Measurements from ENCODE around the gene ABCB11. TPM values are rescaled to one million over a fixed set of nuclear protein-coding genes. Genes with fewer than 3 reads are reported as not detected.

Gene ABCB11
- total RNA-seq, 1 donor from 2014 or later = not detected

DNA sequence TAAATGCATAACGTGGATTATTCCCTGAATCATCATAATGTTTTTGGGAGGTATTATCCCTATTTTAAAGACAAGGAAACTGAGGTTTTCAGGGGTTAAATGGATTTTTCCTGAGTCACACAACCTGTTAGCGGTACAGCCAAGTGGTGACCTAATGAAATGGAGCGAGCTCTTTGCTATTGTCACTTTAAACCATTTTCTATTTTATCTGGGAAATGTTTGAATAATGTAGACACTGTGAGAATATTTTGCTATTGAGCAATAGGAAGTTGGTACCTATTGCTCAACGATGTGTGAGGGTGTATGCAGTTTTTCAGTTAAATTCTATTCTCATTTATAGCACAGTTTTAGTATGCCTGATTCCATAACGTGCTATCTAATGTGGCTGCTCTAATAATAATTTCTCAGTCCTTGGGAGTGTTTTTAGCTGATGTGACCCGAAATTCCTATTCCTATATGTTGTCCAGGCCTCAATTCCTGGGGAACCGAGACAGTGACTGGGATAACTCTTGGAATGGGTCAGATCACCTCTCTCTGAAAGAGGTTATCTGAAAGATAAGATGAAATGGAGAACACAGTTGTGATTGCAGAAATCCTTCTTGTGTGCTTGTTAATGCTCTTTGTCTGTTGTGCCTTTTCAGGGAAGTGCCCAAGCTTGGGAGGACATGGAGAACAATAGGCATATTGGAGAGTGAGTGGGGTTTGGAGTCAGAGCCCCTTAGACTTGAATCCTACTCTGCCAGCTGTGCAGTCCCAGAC is 38.4 kb downstream of the ABCB11 start:
- no peaks in the 10 kb centered on the region for H3K9me3 Mint-ChIP-seq (ENCODE audit: unreplicated experiment)
- H3K27ac Mint-ChIP-seq (ENCODE audit: unreplicated experiment) = no peak overlapping the region
- TF ChIP-seq, protein P1, sequence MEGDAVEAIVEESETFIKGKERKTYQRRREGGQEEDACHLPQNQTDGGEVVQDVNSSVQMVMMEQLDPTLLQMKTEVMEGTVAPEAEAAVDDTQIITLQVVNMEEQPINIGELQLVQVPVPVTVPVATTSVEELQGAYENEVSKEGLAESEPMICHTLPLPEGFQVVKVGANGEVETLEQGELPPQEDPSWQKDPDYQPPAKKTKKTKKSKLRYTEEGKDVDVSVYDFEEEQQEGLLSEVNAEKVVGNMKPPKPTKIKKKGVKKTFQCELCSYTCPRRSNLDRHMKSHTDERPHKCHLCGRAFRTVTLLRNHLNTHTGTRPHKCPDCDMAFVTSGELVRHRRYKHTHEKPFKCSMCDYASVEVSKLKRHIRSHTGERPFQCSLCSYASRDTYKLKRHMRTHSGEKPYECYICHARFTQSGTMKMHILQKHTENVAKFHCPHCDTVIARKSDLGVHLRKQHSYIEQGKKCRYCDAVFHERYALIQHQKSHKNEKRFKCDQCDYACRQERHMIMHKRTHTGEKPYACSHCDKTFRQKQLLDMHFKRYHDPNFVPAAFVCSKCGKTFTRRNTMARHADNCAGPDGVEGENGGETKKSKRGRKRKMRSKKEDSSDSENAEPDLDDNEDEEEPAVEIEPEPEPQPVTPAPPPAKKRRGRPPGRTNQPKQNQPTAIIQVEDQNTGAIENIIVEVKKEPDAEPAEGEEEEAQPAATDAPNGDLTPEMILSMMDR (IDR thresholded peaks at IDR 0.05; ENCODE audit: partially characterized antibody, unreplicated experiment) = no peak
- no peak for DNase-seq
- H3K27me3 Mint-ChIP-seq (ENCODE audit: unreplicated experiment) = peaks cover 3% of the 10 kb centered on the region
- no peaks in the 10 kb centered on the region for H3K36me3 Mint-ChIP-seq (ENCODE audit: unreplicated experiment)
- no peak overlapping the region for H3K4me3 Mint-ChIP-seq (ENCODE audit: unreplicated experiment)
- H3K4me1 Mint-ChIP-seq (ENCODE audit: low read depth, unreplicated experiment) = no peaks in the 10 kb centered on the region

DNA sequence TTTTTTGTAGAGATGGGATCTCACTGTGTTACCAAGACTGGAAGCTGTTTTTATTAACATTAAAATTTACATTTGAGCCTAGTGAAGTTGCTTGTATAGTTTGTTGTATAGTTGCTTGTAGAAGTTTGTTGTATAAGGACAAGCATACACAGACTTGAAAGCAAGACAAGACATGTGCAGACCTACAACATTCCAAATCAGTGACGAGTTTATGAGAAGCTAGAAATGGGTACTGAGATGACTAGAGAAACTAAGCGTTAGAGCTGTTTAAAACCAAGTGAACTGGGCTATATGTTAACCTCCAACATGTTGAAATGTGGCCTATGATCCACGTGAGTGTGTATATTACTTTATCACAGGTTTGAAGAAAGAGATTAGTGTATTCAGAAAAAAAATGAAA is 39.1 kb downstream of the ABCB11 start:
- TF ChIP-seq, protein P1 (IDR thresholded peaks at IDR 0.05; ENCODE audit: partially characterized antibody, unreplicated experiment) = no peak
- H3K4me3 Mint-ChIP-seq (ENCODE audit: unreplicated experiment) = no peak overlapping the region
- no peaks in the 10 kb centered on the region for H3K36me3 Mint-ChIP-seq (ENCODE audit: unreplicated experiment)
- H3K27me3 Mint-ChIP-seq (ENCODE audit: unreplicated experiment) = peaks cover 3% of the 10 kb centered on the region
- H3K27ac Mint-ChIP-seq (ENCODE audit: unreplicated experiment) = no peak overlapping the region
- no peak for DNase-seq
- no peaks in the 10 kb centered on the region for H3K9me3 Mint-ChIP-seq (ENCODE audit: unreplicated experiment)
- H3K4me1 Mint-ChIP-seq (ENCODE audit: low read depth, unreplicated experiment) = no peaks in the 10 kb centered on the region

DNA sequence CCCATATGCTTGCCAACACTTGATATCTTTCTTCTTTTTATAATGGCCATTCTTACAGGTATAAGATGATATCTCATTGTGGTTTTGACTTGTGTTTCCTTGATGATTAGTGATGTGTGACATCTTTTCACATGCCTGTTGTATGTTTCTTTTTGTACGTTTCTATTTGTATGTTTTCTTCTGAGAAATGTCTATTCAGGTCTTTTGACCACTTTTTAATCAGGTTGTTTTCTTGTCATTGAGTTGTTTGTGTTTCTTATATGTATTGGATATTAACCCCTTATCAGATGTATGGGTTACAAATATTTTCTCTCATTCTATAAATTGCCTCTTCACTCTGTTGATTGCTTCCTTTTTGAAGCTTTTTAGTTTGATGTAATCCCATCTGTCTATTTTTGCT is 42.4 kb downstream of the ABCB11 start:
- H3K4me1 Mint-ChIP-seq (ENCODE audit: low read depth, unreplicated experiment) = no peaks in the 10 kb centered on the region
- no peak for DNase-seq
- no peaks in the 10 kb centered on the region for H3K27me3 Mint-ChIP-seq (ENCODE audit: unreplicated experiment)
- no peak overlapping the region for H3K27ac Mint-ChIP-seq (ENCODE audit: unreplicated experiment)
- no peak overlapping the region for H3K4me3 Mint-ChIP-seq (ENCODE audit: unreplicated experiment)
- no peaks in the 10 kb centered on the region for H3K9me3 Mint-ChIP-seq (ENCODE audit: unreplicated experiment)
- TF ChIP-seq, protein P1 (IDR thresholded peaks at IDR 0.05; ENCODE audit: partially characterized antibody, unreplicated experiment) = no peak
- no peaks in the 10 kb centered on the region for H3K36me3 Mint-ChIP-seq (ENCODE audit: unreplicated experiment)

DNA sequence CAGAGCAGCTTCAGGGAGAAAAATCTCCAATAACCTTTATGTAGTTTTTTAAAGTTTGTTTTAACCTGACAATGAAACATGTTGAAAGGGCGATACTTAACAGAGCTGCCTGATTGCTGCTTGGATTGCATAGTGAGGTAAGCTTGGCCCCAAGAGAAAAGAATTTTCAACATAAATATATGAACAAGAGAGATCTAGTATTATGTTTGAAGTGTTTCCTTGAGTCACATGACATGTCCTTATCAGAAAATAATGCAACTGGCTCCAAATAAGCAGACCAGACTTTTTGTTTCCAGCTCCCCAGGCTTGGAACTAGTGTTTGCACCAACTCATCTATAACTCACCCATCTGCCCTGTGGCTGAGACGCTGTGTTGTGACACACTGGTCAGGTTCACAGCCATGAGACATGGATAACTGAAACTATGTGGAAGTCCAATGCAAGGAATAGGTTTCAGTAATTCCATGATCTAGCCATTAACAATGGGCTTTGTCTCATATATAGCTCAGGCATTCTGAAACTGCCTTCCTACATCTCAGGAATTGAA is 44.7 kb downstream of the ABCB11 start:
- H3K9me3 Mint-ChIP-seq (ENCODE audit: unreplicated experiment) = no peaks in the 10 kb centered on the region
- no peak for DNase-seq
- no peaks in the 10 kb centered on the region for H3K27me3 Mint-ChIP-seq (ENCODE audit: unreplicated experiment)
- H3K4me3 Mint-ChIP-seq (ENCODE audit: unreplicated experiment) = no peak overlapping the region
- no peak overlapping the region for H3K27ac Mint-ChIP-seq (ENCODE audit: unreplicated experiment)
- H3K36me3 Mint-ChIP-seq (ENCODE audit: unreplicated experiment) = no peaks in the 10 kb centered on the region
- H3K4me1 Mint-ChIP-seq (ENCODE audit: low read depth, unreplicated experiment) = no peaks in the 10 kb centered on the region
- TF ChIP-seq, protein P1 (IDR thresholded peaks at IDR 0.05; ENCODE audit: partially characterized antibody, unreplicated experiment) = no peak

DNA sequence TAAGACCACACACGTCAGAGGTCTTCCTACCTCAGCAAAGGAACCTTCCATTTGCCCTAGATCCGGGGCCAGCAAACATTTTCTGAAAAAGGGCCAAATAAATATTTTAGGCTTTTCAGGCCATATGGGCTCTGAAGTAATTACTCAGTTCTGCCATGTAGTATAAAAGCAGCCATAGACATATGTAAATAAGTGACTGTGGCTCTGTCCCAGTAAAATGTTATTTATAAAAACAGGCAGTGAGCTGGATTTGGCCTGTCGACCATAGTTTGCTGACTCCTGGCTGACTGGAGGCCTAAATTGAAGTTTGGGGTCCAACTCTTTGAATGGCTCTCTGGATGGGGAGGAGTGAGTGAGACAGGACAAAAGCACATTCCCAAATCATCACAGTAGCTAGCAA is 49.5 kb downstream of the ABCB11 start:
- no peak for DNase-seq

More for the DNA sequence above, 49.5 kb downstream of the ABCB11 start:
- H3K9me3 Mint-ChIP-seq (ENCODE audit: unreplicated experiment) = no peaks in the 10 kb centered on the region
- H3K36me3 Mint-ChIP-seq (ENCODE audit: unreplicated experiment) = no peaks in the 10 kb centered on the region
- no peaks in the 10 kb centered on the region for H3K4me1 Mint-ChIP-seq (ENCODE audit: low read depth, unreplicated experiment)
- H3K4me3 Mint-ChIP-seq (ENCODE audit: unreplicated experiment) = no peak overlapping the region
- TF ChIP-seq, protein P1 (IDR thresholded peaks at IDR 0.05; ENCODE audit: partially characterized antibody, unreplicated experiment) = no peak
- no peak overlapping the region for H3K27ac Mint-ChIP-seq (ENCODE audit: unreplicated experiment)
- H3K27me3 Mint-ChIP-seq (ENCODE audit: unreplicated experiment) = no peaks in the 10 kb centered on the region
